K562 (cell line): ENCODE data around the gene TMEM59. TPM values are rescaled to one million over a fixed set of nuclear protein-coding genes. Genes with fewer than 3 reads are reported as not detected.

Experiments used
- BHLHE40 ChIP-seq: IDR thresholded peaks from 2 replicates; pipeline ENCODE4 v1.6.1; 2011; ENCODE audit warnings: low read length, improper control_type of control experiment
- ERF ChIP-seq: fragments of 450-650 bp; formaldehyde crosslinking; IDR thresholded peaks from 2 replicates; pipeline ENCODE4 v1.4.0; 2020; ENCODE audit warnings: mild to moderate bottlenecking, mixed read lengths
- ETV1 ChIP-seq: fragments of 450-650 bp; conservative IDR thresholded peaks from 2 replicates; pipeline ENCODE4 v1.6.1; 2016; ENCODE audit warnings: missing genetic modification characterization, control low read depth, low read depth, missing compliant biosample characterization
- JUND ChIP-seq, 2 experiments: IDR thresholded peaks; 2 replicates in 1 of 2; 3 replicates in 1 of 2; pipeline ENCODE4 v1.6.1; 2011; ENCODE audit warnings: borderline replicate concordance in 2 of 2, low read depth in 2 of 2, low read length in 2 of 2, improper control_type of control experiment in 1 of 2, missing biosample characterization in 1 of 2, missing genetic modification characterization in 1 of 2, missing genetic modification reagents in 1 of 2
- L3MBTL2 ChIP-seq: fragments of 450-650 bp; IDR thresholded peaks from 2 replicates; pipeline ENCODE4 v1.6.1; 2016; ENCODE audit warnings: mild to moderate bottlenecking, moderate library complexity
- NFRKB ChIP-seq: fragments of 450-650 bp; IDR thresholded peaks from 2 replicates; pipeline ENCODE4 v1.6.1; 2016; ENCODE audit warnings: low read depth
- PHF21A ChIP-seq: fragments of 450-650 bp; IDR thresholded peaks from 2 replicates; pipeline ENCODE4 v1.6.1; 2017; ENCODE audit warnings: low read depth, borderline replicate concordance
- PREB ChIP-seq: sonication (generic); formaldehyde crosslinking; IDR thresholded peaks from 2 replicates; pipeline ENCODE4 v1.8.1; 2023; ENCODE audit warnings: mild to moderate bottlenecking, missing genetic modification reagents
- RBM39 ChIP-seq: fragments of 200-400 bp; formaldehyde crosslinking; optimal IDR thresholded peaks from 2 replicates; pipeline ENCODE3; 2018; ENCODE audit warnings: low read depth, low read length
- SREBF1 ChIP-seq: fragments of 150-350 bp; IDR thresholded peaks from 2 replicates; pipeline ENCODE4 v1.6.1; 2014; ENCODE audit warnings: antibody characterized with exemption, low read depth, low read length, borderline replicate concordance
- XRCC3 ChIP-seq: fragments of 450-650 bp; IDR thresholded peaks from 2 replicates; pipeline ENCODE4 v1.6.1; 2017; ENCODE audit warnings: mild to moderate bottlenecking, moderate library complexity
- ZBTB34 ChIP-seq: fragments of 250-450 bp; sonication (Bioruptor Pico); IDR thresholded peaks from 2 replicates; pipeline ENCODE4 v1.8.0; 2021; ENCODE audit warnings: mild to moderate bottlenecking, moderate library complexity
- ZFP30 ChIP-seq: fragments of 250-450 bp; sonication (Bioruptor Pico); IDR thresholded peaks from 2 replicates; pipeline ENCODE4 v1.8.0; 2022; ENCODE audit warnings: moderate library complexity, mild to moderate bottlenecking, inconsistent platforms, borderline replicate concordance
- ZFP36 ChIP-seq: fragments of 150-350 bp; IDR thresholded peaks from 2 replicates; pipeline ENCODE4 v1.6.1; 2018; ENCODE audit warnings: low read length, low read depth; ENCODE audit not compliant: partially characterized antibody
- ZNF133 ChIP-seq: fragments of 250-450 bp; sonication (Bioruptor Pico); IDR thresholded peaks from 2 replicates; pipeline ENCODE4 v1.4.0; 2020; ENCODE audit warnings: mild to moderate bottlenecking
- ZNF140 ChIP-seq: fragments of 250-450 bp; sonication (Bioruptor Pico); IDR thresholded peaks from 2 replicates; pipeline ENCODE4 v1.8.0; 2021; ENCODE audit warnings: moderate library complexity, mild to moderate bottlenecking, inconsistent platforms
- ZNF41 ChIP-seq: fragments of 250-450 bp; sonication (Bioruptor Pico); conservative IDR thresholded peaks from 2 replicates; pipeline ENCODE4 v1.4.0; 2020; ENCODE audit warnings: mild to moderate bottlenecking
- ZNF695 ChIP-seq: fragments of 450-650 bp; formaldehyde crosslinking; IDR thresholded peaks from 2 replicates; pipeline ENCODE4 v1.4.0; 2020; ENCODE audit warnings: mild to moderate bottlenecking, moderate library complexity
- ZNF79 ChIP-seq: fragments of 250-450 bp; sonication (Bioruptor Pico); IDR thresholded peaks from 2 replicates; pipeline ENCODE4 v1.4.0; 2020; ENCODE audit warnings: low read depth, mild to moderate bottlenecking, moderate library complexity
- polyA plus RNA-seq, 8 experiments: library from polyadenylated mRNA; depleted of rRNA in 4 of 8; stranded (reverse) in 5 of 8; unstranded in 3 of 8; fragments of >200 nt; fragmentation: Nextera tagmentation in 2 of 8; fragmentation: Illumina TruSeq in 1 of 8; extraction: Ambion mirVana in 2 of 8; extraction: Trizol in 1 of 8; gene quantifications; 2 replicates each; pipeline versions ENCODE4 v1.2.1 to v1.2.3, GENCODE V29; 2011 to 2014; ENCODE audit warnings: inconsistent platforms in 1 of 8, missing spikeins in 1 of 8
- total RNA-seq, 7 experiments: library from RNA; depleted of rRNA in 6 of 7; stranded (reverse); fragments of >200 nt in 6 of 7; fragmentation: Illumina TruSeq in 2 of 7; extraction: Trizol in 2 of 7; gene quantifications; 2 replicates each; pipeline versions ENCODE4 v1.2.1 to v1.2.3, GENCODE V29; 2011 to 2021; ENCODE audit warnings: low replicate concordance in 1 of 7
- TF ChIP-seq, protein P1 (sequence below): fragments of 150-350 bp; IDR thresholded peaks from 2 replicates; pipeline ENCODE4 v1.6.1; 2014; ENCODE audit warnings: low read depth, mild to moderate bottlenecking, low read length, borderline replicate concordance
- TF ChIP-seq, protein P2 (sequence below): sonication (generic); formaldehyde crosslinking; IDR thresholded peaks from 2 replicates; pipeline ENCODE4 v1.8.0; 2023; ENCODE audit warnings: mild to moderate bottlenecking, missing genetic modification reagents

TMEM59 gene
- total and polyA plus RNA-seq, 9 of the 15 experiments (the other 6 are each of a cell fraction or from before 2014, with no cell fraction given) = 93.1 to 316 (median 151) TPM

DNA sequence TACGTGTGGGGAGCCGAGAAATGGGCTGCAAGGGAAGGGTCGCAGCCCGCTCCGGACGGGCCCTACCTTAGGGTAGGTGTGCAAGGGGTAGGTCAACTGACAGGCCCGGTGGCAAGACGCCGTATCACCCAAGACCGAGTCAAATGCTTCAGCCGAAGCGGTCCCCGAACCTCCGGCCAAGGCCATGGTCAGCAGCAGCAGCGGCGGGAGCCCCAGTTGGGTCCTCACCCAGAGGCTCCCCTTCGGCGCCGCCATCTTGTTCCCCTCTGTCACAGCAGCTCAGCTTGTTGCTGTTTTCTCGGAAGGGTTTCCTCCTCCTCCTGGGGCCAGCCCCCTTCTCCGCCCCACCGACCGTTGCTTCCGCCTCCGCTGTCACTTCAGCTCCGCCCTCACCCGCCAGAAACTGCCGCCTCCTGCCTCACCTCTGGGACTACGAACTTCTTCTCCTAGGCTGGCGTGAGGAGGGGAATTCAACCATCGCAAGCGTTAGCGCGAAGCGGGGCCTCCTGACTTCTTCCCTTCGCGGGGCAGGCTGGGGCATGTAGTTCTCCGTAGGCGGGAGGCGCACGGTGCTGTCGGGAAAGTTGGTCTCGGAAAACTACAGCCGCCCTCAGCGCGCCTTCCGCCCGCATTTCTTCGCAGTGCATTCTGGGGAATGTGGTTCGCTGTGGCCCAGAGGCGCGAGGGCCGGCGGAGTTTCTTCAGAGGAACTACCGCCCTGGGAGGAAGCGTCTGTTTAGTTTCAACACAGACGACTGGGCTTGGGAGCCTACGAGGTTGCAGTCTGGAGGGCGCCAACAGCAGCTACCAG is at the start of gene TMEM59, which contains the start of gene TCEANC2 (continued):
- TF ChIP-seq, protein P1, sequence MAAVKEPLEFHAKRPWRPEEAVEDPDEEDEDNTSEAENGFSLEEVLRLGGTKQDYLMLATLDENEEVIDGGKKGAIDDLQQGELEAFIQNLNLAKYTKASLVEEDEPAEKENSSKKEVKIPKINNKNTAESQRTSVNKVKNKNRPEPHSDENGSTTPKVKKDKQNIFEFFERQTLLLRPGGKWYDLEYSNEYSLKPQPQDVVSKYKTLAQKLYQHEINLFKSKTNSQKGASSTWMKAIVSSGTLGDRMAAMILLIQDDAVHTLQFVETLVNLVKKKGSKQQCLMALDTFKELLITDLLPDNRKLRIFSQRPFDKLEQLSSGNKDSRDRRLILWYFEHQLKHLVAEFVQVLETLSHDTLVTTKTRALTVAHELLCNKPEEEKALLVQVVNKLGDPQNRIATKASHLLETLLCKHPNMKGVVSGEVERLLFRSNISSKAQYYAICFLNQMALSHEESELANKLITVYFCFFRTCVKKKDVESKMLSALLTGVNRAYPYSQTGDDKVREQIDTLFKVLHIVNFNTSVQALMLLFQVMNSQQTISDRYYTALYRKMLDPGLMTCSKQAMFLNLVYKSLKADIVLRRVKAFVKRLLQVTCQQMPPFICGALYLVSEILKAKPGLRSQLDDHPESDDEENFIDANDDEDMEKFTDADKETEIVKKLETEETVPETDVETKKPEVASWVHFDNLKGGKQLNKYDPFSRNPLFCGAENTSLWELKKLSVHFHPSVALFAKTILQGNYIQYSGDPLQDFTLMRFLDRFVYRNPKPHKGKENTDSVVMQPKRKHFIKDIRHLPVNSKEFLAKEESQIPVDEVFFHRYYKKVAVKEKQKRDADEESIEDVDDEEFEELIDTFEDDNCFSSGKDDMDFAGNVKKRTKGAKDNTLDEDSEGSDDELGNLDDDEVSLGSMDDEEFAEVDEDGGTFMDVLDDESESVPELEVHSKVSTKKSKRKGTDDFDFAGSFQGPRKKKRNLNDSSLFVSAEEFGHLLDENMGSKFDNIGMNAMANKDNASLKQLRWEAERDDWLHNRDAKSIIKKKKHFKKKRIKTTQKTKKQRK = no peak
- TF ChIP-seq ZFP36 (no peak), JUND (IDR thresholded peaks at IDR 0.05; ENCODE audit: borderline replicate concordance, low read depth, low read length) (peak; percentile 53; the same call in 1 of the 2 replicates), JUND (tag; IDR thresholded peaks at IDR 0.05; ENCODE audit: borderline replicate concordance, low read depth, low read length) (no peak), RBM39 (no peak), NFRKB (peak; percentile 90), SREBF1 (peak; percentile 82), PHF21A (no peak), XRCC3 (no peak), ZNF79 (no peak), ZNF140 (no peak), ZNF695 (CRISPR knock-in tag) (no peak), ERF (CRISPR knock-in tag) (0 out of 2 replicates have a peak, but pooled peaks have one; percentile 1), ETV1 (tag) (peak; percentile 79), PREB (CRISPR knock-in tag) (no peak), ZNF41 (CRISPR knock-in tag) (no peak; the same call in 1 of the 2 replicates), L3MBTL2 (peak; percentile 90), ZFP30 (CRISPR knock-in tag) (no peak), ZNF133 (CRISPR knock-in tag) (no peak), BHLHE40 (peak; percentile 37; the same call in 1 of the 2 replicates), ZBTB34 (CRISPR knock-in tag) (no peak)
- TF ChIP-seq, protein P2, sequence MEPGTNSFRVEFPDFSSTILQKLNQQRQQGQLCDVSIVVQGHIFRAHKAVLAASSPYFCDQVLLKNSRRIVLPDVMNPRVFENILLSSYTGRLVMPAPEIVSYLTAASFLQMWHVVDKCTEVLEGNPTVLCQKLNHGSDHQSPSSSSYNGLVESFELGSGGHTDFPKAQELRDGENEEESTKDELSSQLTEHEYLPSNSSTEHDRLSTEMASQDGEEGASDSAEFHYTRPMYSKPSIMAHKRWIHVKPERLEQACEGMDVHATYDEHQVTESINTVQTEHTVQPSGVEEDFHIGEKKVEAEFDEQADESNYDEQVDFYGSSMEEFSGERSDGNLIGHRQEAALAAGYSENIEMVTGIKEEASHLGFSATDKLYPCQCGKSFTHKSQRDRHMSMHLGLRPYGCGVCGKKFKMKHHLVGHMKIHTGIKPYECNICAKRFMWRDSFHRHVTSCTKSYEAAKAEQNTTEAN (CRISPR knock-in tag) = no peak
